Gastrocnemius medialis (tissue), 4 donors: ENCODE data around the gene PSD4. TPM values are rescaled to one million over a fixed set of nuclear protein-coding genes. Genes with fewer than 3 reads are reported as not detected.

Experiments used
- ATAC-seq, 2 donors: fragments of 150-250 bp; one replicate each; pipeline ENCODE4 v1.9.1; 2016
- DNase-seq, 2 donors: peaks; one replicate each; pipeline ENCODE4 v3.0.0-alpha.2; 2019
- H3K27ac ChIP-seq, 4 donors: fragments of 200-600 bp; sonication (generic); 1 replicate in 1 of 4; 2 replicates in 3 of 4; pipeline ENCODE4 v1.5.1; 2016 to 2018; ENCODE audit warnings: mild to moderate bottlenecking in 2 of 4, moderate library complexity in 1 of 4
- H3K27me3 ChIP-seq, 3 donors: fragments of 200-600 bp; sonication (generic) in 2 of 3; 1 replicate in 1 of 3; 2 replicates in 2 of 3; pipeline versions ENCODE4 v1.5.1 to v1.6.0; 2016 to 2019; ENCODE audit warnings: mild to moderate bottlenecking in 1 of 3, moderate library complexity in 1 of 3
- H3K36me3 ChIP-seq, 2 donors: fragments of 200-600 bp; sonication (generic) in 1 of 2; one replicate each; pipeline ENCODE4 v1.5.1; 2017 to 2018
- H3K4me1 ChIP-seq, 2 donors: fragments of 200-600 bp; sonication (generic) in 1 of 2; one replicate each; pipeline ENCODE4 v1.5.1; 2016 to 2017; ENCODE audit warnings: mild to moderate bottlenecking in 2 of 2
- H3K4me3 ChIP-seq, 4 donors: fragments of 200-600 bp; sonication (generic) in 3 of 4; 1 replicate in 1 of 4; 2 replicates in 3 of 4; pipeline ENCODE4 v1.5.1; 2016 to 2019; ENCODE audit warnings: mild to moderate bottlenecking in 2 of 4
- H3K9me3 ChIP-seq, 3 donors: fragments of 200-600 bp; sonication (generic) in 2 of 3; 1 replicate in 1 of 3; 2 replicates in 2 of 3; pipeline ENCODE4 v1.5.1; 2016 to 2019
- POLR2A ChIP-seq, 2 donors: fragments of 450-650 bp; IDR thresholded peaks; one replicate each; pipeline ENCODE4 v1.6.1; 2017; ENCODE audit warnings: antibody characterized with exemption in 2 of 2, mild to moderate bottlenecking in 2 of 2, moderate library complexity in 2 of 2
- in situ Hi-C, 4 donors: fragments of 200-750 bp; cut with MboI; loops; one replicate each; pipeline versions ENCODE4 v1.15.0 to v1.8.0; 2017; ENCODE audit warnings: low sequenced_read_pairs in 4 of 4
- intact Hi-C: fragments of 100-400 bp; cut with DNase I; formaldehyde crosslinking; loops from one replicate; pipeline ENCODE4 v1.15.1; 2023; ENCODE audit warnings: low total_unique reads
- total RNA-seq, 4 donors: library from RNA; depleted of rRNA; stranded (reverse); fragments of >200 nt; gene quantifications; one replicate each; pipeline versions ENCODE4 v1.1.0 to v1.2.3, GENCODE V29; 2016
- TF ChIP-seq, protein P1 (sequence below), 5 experiments: fragments of 450-650 bp in 3 of 5; fragments of 200-600 bp in 2 of 5; sonication (generic) in 2 of 5; IDR thresholded peaks in 4 of 5; conservative IDR thresholded peaks in 1 of 5; 1 replicate in 4 of 5; 2 replicates in 1 of 5; pipeline ENCODE4 v1.5.1; 2016 to 2019; ENCODE audit warnings: antibody characterized with exemption in 5 of 5, mild to moderate bottlenecking in 3 of 5, moderate library complexity in 3 of 5

The PSD4 gene
- total RNA-seq, 4 donors from 2014 or later: 0.32 to 1.3 (median 1.2) TPM

DNA sequence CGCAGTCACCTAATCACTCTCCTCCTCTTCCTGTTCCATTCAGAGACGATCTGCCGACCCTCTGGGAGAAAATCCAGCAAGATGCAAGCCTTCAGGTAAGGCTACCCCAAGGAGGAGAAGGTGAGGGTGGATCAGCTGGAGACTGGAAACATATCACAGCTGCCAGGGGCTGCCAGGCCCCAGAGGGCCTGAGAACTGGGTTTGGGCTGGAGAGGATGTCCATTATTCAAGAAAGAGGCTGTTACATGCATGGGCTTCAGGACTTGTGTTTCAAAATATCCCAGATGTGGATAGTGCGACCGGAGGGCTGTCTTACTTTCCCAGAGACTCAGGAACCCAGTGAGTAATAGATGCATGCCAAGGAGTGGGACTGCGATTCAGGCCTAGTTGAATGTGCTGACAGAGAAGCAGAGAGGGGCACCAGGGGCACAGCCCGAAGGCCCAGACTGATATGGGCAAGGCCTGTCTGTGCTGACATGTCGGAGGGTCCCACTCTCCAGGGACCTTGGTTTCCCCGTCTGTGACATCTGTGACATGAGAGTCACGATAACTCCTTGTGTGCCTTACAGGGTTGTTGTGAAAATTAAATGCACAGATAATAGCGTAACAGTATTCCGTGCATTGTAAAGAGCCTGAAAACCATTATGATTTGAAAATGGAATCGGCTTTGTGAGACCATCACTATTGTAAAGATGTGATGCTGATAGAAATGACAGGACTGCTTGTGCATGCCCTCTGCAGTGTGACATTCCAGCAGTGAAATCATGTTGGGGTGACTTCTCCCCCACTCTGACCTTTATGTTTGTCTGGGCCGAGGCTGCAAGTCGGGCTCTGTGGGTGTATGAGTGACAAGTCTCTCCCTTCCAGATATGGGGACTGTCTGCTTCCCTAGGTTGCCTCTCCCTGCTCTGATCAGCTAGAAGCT, 45.9 kb upstream of the PSD4 start:
- DNase-seq (no peak), ATAC-seq (no peak)
- no peaks in the 10 kb centered on the region for H3K4me1 ChIP-seq
- H3K27me3 ChIP-seq: no peaks in the 10 kb centered on the region
- no peaks in the 10 kb centered on the region for H3K36me3 ChIP-seq
- H3K9me3 ChIP-seq: no peaks in the 10 kb centered on the region
- in situ Hi-C loops (no loop called here), intact Hi-C loops (no loop called here)
- TF ChIP-seq, protein P1, sequence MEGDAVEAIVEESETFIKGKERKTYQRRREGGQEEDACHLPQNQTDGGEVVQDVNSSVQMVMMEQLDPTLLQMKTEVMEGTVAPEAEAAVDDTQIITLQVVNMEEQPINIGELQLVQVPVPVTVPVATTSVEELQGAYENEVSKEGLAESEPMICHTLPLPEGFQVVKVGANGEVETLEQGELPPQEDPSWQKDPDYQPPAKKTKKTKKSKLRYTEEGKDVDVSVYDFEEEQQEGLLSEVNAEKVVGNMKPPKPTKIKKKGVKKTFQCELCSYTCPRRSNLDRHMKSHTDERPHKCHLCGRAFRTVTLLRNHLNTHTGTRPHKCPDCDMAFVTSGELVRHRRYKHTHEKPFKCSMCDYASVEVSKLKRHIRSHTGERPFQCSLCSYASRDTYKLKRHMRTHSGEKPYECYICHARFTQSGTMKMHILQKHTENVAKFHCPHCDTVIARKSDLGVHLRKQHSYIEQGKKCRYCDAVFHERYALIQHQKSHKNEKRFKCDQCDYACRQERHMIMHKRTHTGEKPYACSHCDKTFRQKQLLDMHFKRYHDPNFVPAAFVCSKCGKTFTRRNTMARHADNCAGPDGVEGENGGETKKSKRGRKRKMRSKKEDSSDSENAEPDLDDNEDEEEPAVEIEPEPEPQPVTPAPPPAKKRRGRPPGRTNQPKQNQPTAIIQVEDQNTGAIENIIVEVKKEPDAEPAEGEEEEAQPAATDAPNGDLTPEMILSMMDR (IDR thresholded peaks at IDR 0.05 in 4 of 5, conservative IDR thresholded peaks at IDR 0.05 in 1 of 5): no peak
- TF ChIP-seq POLR2A (IDR thresholded peaks at IDR 0.05): no peak
- H3K4me3 ChIP-seq: no peak overlapping the region
- no peak overlapping the region for H3K27ac ChIP-seq

DNA sequence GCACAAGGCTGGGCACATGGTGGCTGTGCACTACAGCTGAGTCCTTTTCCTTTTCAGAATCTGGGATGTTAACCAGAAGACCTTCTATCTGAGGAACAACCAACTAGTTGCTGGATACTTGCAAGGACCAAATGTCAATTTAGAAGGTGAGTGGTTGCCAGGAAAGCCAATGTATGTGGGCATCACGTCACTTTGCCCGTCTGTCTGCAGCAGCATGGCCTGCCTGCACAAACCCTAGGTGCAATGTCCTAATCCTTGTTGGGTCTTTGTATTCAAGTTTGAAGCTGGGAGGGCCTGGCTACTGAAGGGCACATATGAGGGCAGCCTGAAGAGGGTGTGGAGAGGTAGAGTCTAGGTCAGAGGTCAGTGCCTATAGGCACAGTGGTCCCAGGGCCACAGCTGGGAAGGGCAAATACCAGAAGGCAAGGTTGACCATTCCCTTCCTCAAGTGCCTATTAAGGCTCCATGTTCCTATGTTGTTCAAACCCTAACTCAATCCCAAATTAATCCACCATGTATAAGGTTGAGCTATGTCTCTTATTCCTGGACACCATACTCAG, 44.2 kb upstream of the PSD4 start:
- ATAC-seq: no peak
- TF ChIP-seq, protein P1 (IDR thresholded peaks at IDR 0.05 in 4 of 5, conservative IDR thresholded peaks at IDR 0.05 in 1 of 5): no peak
- no peak for TF ChIP-seq POLR2A (IDR thresholded peaks at IDR 0.05)
- H3K36me3 ChIP-seq: no peaks in the 10 kb centered on the region
- H3K4me1 ChIP-seq: no peaks in the 10 kb centered on the region
- no peak overlapping the region for H3K27ac ChIP-seq
- intact Hi-C loops (no loop called here), in situ Hi-C loops (no loop called here)
- no peak for DNase-seq
- H3K4me3 ChIP-seq: no peak overlapping the region
- no peaks in the 10 kb centered on the region for H3K27me3 ChIP-seq
- no peaks in the 10 kb centered on the region for H3K9me3 ChIP-seq

DNA sequence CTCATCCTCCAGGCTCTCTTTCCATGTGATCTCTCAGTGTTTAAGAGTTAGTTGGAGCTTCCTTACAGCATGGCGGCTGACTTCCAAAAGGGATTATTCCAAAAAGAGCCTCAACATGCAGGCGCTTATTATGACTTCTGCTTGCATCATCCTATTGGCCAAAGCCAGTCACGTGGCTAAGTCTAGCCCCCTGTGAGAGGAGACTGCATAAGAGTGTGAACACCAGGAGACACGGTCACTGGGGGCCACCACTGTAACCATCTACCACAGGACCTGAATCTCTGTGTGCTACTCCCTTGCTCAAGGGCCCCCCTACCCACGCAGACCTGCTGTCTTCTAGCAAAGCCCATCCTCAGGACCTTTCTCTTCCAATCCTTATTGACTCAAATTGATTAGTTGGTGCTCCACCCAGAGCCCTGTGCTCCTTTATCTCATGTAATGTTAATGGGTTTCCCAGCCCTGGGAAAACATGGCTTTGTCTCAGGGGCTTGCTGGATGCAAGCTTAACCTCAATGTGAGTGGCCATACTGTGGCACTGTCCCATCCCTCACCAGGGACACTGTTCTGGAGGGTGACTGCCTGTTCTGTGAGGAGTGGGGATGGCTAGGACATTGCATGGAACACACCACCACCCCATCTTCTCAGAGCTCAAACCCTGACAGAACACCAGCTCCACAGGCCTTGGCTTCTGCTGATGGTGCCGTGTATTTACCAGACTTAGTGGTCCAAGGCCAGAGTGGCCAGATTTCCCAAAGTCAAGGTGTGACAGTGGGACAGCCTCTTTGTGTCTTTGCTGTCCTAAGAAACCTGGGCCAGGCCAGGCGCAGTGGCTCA, 42.2 kb upstream of the PSD4 start:
- ATAC-seq: no peak
- Histone ChIP-seq H3K9me3 (no peaks in the 10 kb centered on the region), H3K4me1 (no peaks in the 10 kb centered on the region), H3K36me3 (no peaks in the 10 kb centered on the region), H3K27ac (no peak overlapping the region), H3K27me3 (no peaks in the 10 kb centered on the region), H3K4me3 (no peak overlapping the region)
- intact Hi-C loops: no loop called here
- in situ Hi-C loops: no loop called here
- no peak for DNase-seq
- TF ChIP-seq POLR2A (IDR thresholded peaks at IDR 0.05): no peak
- TF ChIP-seq, protein P1 (IDR thresholded peaks at IDR 0.05 in 4 of 5, conservative IDR thresholded peaks at IDR 0.05 in 1 of 5): no peak

DNA sequence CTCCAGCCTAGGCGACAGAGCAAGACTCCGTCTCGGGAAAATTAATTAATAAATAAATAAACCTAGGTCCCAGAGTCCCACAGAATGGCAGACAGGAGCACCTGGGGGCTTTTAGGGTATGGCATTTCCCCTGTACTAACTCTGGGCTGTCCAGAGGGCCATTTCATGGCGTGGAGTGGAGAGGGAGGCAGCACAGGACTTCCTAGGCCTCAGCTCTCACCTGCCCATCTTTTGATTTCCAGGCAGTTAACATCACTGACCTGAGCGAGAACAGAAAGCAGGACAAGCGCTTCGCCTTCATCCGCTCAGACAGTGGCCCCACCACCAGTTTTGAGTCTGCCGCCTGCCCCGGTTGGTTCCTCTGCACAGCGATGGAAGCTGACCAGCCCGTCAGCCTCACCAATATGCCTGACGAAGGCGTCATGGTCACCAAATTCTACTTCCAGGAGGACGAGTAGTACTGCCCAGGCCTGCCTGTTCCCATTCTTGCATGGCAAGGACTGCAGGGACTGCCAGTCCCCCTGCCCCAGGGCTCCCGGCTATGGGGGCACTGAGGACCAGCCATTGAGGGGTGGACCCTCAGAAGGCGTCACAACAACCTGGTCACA, 41.3 kb upstream of the PSD4 start:
- no peak overlapping the region for H3K27ac ChIP-seq
- no peak for ATAC-seq
- H3K4me1 ChIP-seq: no peaks in the 10 kb centered on the region
- intact Hi-C loops: no loop called here
- no peak for DNase-seq
- H3K9me3 ChIP-seq: no peaks in the 10 kb centered on the region
- H3K27me3 ChIP-seq: no peaks in the 10 kb centered on the region
- TF ChIP-seq, protein P1 (IDR thresholded peaks at IDR 0.05 in 4 of 5, conservative IDR thresholded peaks at IDR 0.05 in 1 of 5): no peak
- no peak for TF ChIP-seq POLR2A (IDR thresholded peaks at IDR 0.05)
- no peak overlapping the region for H3K4me3 ChIP-seq
- H3K36me3 ChIP-seq: no peaks in the 10 kb centered on the region
- in situ Hi-C loops: no loop called here
